Activated CD4-positive, CD25-positive, alpha-beta regulatory T cell treated with anti-CD3 and anti-CD28 coated beads, Interleukin-2, amount 50 U/mL, for 24 hours (primary cell): ENCODE results near the gene MELK.

Experiments
- ATAC-seq, 2 donors: fragments of 150-1000 bp; cut with Tn5 transposase; one replicate each; pipeline ENCODE4 v1.10.0; 2021; ENCODE audit warnings: mild to moderate bottlenecking in 1 of 2, moderate library complexity in 1 of 2

The MELK gene

GRCh38 chr9:36584620-36585460 lies 12.1 kb downstream of the MELK start:
- no peak for ATAC-seq

DNA sequence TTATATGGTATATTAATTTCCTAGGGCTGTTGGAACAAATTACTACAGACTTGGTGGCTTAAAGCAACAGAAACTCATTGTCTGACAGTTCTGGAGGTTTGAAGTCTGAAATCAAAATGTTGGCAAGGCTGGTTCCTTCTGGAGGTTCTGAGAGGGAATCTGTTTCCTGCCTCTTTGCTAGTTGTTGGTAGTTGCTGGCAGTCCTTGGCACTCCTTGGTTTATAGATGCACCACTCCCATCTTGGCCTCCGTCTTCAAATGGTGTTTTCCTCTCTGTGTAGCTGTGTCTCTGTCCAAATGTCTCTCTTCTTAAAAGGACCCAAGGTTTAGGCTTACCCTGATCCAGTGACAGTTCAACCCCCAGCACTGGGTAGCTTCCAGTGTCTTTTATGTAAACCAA lies 17.5 kb downstream of the MELK start:
- ATAC-seq: no peak

- ATAC-seq: peak in 1 of 2 donors; percentile 58
Observed at GRCh38 chr9:36592801-36593583, 20.3 kb downstream of the MELK start.

GRCh38 chr9:36594213-36594612 lies 21.5 kb downstream of the MELK start:
- ATAC-seq: no peak

- no peak for ATAC-seq
Observed at GRCh38 chr9:36597412-36598178, 24.9 kb downstream of the MELK start.

- ATAC-seq: no peak
Observed at GRCh38 chr9:36598273-36598672, 25.6 kb downstream of the MELK start.

- ATAC-seq: peak; percentile 59 to 63
Observed at GRCh38 chr9:36603006-36603405, 30.3 kb downstream of the MELK start.

GRCh38 chr9:36609306-36609705 lies 36.6 kb downstream of the MELK start:
- ATAC-seq: no peak

GRCh38 chr9:36622121-36622520 lies 49.4 kb downstream of the MELK start:
- ATAC-seq: no peak

- no peak for ATAC-seq
Observed at GRCh38 chr9:36623280-36623679, 50.6 kb downstream of the MELK start.

DNA sequence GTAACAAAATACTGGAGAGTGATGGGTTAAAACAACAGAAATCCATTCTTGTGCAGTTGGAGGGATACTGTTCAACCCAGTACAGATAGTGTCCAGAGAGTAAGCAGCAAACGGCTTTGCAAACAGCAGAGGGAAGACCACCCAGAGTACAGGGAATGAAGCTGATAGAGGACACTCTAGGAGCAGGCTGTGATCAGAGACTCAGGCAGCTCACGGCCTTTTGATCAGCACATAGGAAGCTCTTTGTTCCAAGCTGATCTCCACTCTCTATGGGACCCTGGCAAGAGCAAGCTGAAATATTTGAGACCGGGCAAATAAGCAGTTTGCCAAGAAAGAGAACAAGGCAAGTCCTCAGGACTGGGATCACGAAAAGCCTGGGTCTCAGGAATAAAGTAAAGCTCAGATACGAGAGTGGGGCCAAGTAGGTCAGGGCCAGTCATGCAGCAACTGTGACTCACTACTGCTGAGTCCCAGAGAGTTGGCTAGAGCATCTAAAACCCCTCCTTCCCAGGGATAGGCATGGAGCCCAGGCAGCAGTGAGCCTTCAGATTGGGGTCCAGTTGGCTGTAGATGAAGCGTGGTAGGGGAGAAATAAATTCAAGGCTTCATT lies 52.4 kb downstream of the MELK start:
- no peak for ATAC-seq

- ATAC-seq: no peak
Observed at GRCh38 chr9:36632892-36633291, 60.2 kb downstream of the MELK start.

- no peak for ATAC-seq
Observed at GRCh38 chr9:36637491-36638270, 65.0 kb downstream of the MELK start.

- no peak for ATAC-seq
Observed at GRCh38 chr9:36640771-36641381, 68.2 kb downstream of the MELK start.

DNA sequence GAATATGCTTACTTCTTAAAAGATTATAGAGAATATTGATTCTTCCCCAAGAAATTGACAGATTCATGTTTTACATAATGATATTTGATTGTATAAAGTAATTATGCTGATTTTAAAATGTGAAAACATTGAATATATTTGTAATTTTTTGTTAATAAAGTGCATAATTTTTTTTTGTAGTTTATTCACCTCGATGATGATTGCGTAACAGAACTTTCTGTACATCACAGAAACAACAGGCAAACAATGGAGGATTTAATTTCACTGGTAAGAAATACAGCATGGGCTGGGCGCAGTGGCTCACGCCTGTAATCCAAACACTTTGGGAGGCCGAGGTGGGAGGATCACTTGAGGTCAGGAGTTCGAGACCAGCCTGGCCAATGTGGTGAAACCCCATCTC lies 70.1 kb downstream of the MELK start:
- ATAC-seq: no peak

GRCh38 chr9:36656842-36657241 lies 84.1 kb downstream of the MELK start:
- ATAC-seq: no peak

- ATAC-seq: no peak
Observed at GRCh38 chr9:36659500-36659899, 86.8 kb downstream of the MELK start.

DNA sequence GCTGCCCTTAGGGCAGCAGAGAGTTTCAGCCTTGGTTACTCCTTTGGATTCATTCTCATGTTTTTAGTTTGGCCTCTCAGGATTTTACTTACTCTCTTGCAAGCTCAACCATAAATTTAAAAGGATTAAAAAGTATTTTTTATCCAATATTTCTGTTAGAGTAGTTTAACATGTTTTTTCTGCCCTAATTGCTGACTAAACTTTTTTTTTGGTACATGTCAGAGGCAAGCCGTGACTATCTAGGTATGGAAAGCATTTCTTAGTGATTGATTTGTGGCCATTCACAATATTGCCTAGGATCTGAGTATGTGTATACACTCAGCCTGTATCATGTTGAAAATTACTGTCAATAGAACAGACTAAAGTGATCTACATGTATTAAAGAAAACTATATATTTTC lies 92.1 kb downstream of the MELK start:
- no peak for ATAC-seq

DNA sequence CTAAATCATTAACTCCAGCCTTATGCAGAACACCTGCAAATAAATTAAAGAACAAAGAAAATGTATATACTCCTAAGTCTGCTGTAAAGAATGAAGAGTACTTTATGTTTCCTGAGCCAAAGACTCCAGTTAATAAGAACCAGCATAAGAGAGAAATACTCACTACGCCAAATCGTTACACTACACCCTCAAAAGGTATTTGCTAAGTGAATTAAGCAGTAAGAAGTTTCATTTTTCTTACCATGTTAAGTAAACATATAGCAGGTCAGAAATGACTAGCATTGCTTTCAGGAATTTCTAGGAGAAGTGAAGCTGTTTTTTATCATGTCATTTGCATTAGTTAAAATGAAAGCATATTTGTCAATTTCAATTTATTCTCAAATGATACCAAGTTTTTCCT lies 92.7 kb downstream of the MELK start:
- no peak for ATAC-seq

GRCh38 chr9:36665921-36666431 lies 93.3 kb downstream of the MELK start:
- no peak for ATAC-seq

GRCh38 chr9:36671561-36671960 lies 98.9 kb downstream of the MELK start:
- no peak for ATAC-seq
